ENCODE data around the gene ZCCHC24. TPM values are rescaled to one million over a fixed set of nuclear protein-coding genes. Genes with fewer than 3 reads are reported as not detected.

ZCCHC24 gene
- total and polyA plus RNA-seq, 11 donors = 18.7 to 122 (median 49.6) TPM

DNA sequence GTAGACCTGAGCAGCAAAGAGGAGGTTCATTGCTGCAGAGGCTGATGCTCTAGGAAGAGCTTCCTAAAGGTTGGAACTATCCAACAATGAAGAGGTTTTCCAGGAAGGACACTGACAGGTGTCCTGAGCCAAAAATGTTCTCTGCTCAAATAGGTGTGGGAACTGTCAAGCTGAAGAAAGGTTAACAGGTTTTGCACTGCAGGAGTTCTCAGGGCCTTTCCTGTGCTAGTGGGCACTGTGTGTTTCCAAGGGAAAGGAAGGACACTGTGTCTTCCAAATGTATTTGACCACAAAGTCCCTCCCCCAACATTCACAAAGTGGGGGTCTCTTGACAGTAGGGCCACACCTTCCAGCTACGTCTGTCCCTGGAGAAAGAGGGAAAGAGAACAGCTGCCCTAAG is 4.0 kb downstream of the ZCCHC24 start:
- intact Hi-C loops (cut with DNase I) = loop anchor here in 5 of 10 donors (5.0 to 10.0 kb wide), 3 partner anchors 34 to 57 kb away; no protein-coding TSS in a partner anchor
- 0 to 63% (median 20%) methylated on average over 1 of the region's 1 CpG for WGBS, 4 donors
- peaks cover 0 to 16% (median 8%) of the 10 kb centered on the region in 9 donors for H3K36me3 ChIP-seq
- peaks cover 18 to 85% (median 72%) of the 10 kb centered on the region in 12 donors for H3K4me1 ChIP-seq
- DNase-seq (no peak), ATAC-seq (no peak)
- H3K27ac ChIP-seq = peak overlapping the region in 1 of 12 donors; percentile 98
- H3K4me3 ChIP-seq = no peak overlapping the region
- H3K27me3 ChIP-seq = no peaks in the 10 kb centered on the region
- no peak for TF ChIP-seq POLR2A (IDR thresholded peaks at IDR 0.05)
- TF ChIP-seq, protein P1, sequence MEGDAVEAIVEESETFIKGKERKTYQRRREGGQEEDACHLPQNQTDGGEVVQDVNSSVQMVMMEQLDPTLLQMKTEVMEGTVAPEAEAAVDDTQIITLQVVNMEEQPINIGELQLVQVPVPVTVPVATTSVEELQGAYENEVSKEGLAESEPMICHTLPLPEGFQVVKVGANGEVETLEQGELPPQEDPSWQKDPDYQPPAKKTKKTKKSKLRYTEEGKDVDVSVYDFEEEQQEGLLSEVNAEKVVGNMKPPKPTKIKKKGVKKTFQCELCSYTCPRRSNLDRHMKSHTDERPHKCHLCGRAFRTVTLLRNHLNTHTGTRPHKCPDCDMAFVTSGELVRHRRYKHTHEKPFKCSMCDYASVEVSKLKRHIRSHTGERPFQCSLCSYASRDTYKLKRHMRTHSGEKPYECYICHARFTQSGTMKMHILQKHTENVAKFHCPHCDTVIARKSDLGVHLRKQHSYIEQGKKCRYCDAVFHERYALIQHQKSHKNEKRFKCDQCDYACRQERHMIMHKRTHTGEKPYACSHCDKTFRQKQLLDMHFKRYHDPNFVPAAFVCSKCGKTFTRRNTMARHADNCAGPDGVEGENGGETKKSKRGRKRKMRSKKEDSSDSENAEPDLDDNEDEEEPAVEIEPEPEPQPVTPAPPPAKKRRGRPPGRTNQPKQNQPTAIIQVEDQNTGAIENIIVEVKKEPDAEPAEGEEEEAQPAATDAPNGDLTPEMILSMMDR (IDR thresholded peaks at IDR 0.05) = no peak
- H3K9me3 ChIP-seq = no peaks in the 10 kb centered on the region

DNA sequence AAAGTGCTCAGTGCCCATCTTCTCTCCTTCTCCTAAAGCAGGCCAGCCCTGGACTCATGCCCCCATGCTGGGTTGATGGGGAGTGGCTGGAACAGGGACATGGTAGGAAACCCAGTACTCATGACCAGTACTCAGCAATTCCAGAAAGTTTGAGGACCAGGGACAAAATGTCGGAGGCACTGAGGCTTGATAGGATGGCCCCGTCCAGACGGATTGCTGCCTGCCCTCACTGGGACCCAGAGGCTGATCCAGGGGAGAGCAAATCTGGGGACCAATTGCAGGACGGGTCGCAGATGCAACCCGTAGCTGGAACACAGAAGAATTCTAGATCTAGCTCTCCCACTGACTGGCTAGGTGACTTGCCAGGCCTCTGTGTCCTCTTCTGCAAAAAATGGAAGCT is 5.1 kb downstream of the ZCCHC24 start:
- 86 to 90% (median 89%) methylated on average over 6 of the region's 6 CpGs for WGBS, 4 donors
- Histone ChIP-seq H3K27me3 (no peaks in the 10 kb centered on the region), H3K4me1 (peaks cover 27 to 94% (median 83%) of the 10 kb centered on the region in 12 donors), H3K27ac (peak overlapping the region in 3 of 12 donors; percentile 2 to 98 (median 39)), H3K36me3 (peaks cover 0 to 16% (median 8%) of the 10 kb centered on the region in 9 donors), H3K9me3 (no peaks in the 10 kb centered on the region), H3K4me3 (no peak overlapping the region)
- no peak for TF ChIP-seq POLR2A (IDR thresholded peaks at IDR 0.05)
- TF ChIP-seq, protein P1 (IDR thresholded peaks at IDR 0.05) = no peak
- no peak for ATAC-seq
- DNase-seq = no peak
- intact Hi-C loops (cut with DNase I) = loop anchor here in 5 of 10 donors (5.0 to 10.0 kb wide), 3 partner anchors 33 to 55 kb away; no protein-coding TSS in a partner anchor

DNA sequence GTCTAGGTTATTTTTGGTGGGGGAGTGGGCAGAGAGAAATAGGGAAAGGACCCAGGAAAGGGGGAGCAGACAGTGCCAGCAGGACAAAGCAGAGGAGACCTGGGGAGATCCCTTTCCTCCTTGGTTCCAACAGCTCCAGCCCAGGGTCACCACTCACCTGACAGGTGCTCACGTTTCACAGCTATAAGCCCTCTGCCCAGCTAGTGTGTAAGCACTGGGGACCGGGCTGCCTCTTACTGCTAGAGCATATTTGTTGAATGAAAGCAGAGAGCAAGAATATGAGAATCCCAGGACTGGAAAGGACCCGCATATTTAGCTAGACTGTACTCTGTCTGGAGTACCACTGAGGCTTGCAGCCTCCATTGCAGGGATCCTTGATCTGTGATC is 6.7 kb downstream of the ZCCHC24 start:
- H3K9me3 ChIP-seq = no peaks in the 10 kb centered on the region
- WGBS, 4 donors = 70 to 83% (median 77%) methylated on average over 2 to 3 of the region's 3 CpGs
- no peak for ATAC-seq
- H3K36me3 ChIP-seq = peaks cover 0 to 22% (median 8%) of the 10 kb centered on the region in 9 donors
- H3K27ac ChIP-seq = peak overlapping the region in 7 of 12 donors; percentile 10 to 94 (median 31)
- no peak overlapping the region for H3K4me3 ChIP-seq
- peaks cover 31 to 99% (median 92%) of the 10 kb centered on the region in 12 donors for H3K4me1 ChIP-seq
- intact Hi-C loops (cut with DNase I) = loop anchor here in 1 of 10 donors (5.0 kb wide), 1 partner anchor 36 kb away; no protein-coding TSS in a partner anchor
- no peak for DNase-seq
- TF ChIP-seq, protein P1 (IDR thresholded peaks at IDR 0.05) = no peak
- TF ChIP-seq POLR2A (IDR thresholded peaks at IDR 0.05) = no peak
- H3K27me3 ChIP-seq = no peaks in the 10 kb centered on the region

- no peak overlapping the region for H3K4me3 ChIP-seq
- H3K9me3 ChIP-seq = no peaks in the 10 kb centered on the region
- peaks cover 0 to 20% (median 8%) of the 10 kb centered on the region in 9 donors for H3K36me3 ChIP-seq
- H3K27me3 ChIP-seq = no peaks in the 10 kb centered on the region
- TF ChIP-seq, protein P1 (IDR thresholded peaks at IDR 0.05) = peak in 5 of 12 donors; percentile 16 to 44 (median 25)
- TF ChIP-seq POLR2A (IDR thresholded peaks at IDR 0.05) = no peak
- ATAC-seq = no peak
- intact Hi-C loops (cut with DNase I) = loop anchor here in 1 of 10 donors (5.0 kb wide), 1 partner anchor 36 kb away; no protein-coding TSS in a partner anchor
- H3K4me1 ChIP-seq = peaks cover 31 to 99% (median 92%) of the 10 kb centered on the region in 12 donors
- no peak for DNase-seq
- peak overlapping the region in 10 of 12 donors; percentile 9 to 94 (median 32) for H3K27ac ChIP-seq
- WGBS, 4 donors = 50 to 61% (median 55%) methylated on average over 16 of the region's 16 CpGs
These were observed 7.3 kb downstream of the ZCCHC24 start for GRCh38 chr10:79438021-79438698.
